ENCODE data around the gene PAMR1. TPM values are rescaled to one million over a fixed set of nuclear protein-coding genes. Genes with fewer than 3 reads are reported as not detected.

PAMR1 gene
- total RNA-seq, 4 donors from 2014 or later: 13.3 to 25.8 (median 14.6) TPM

GRCh38 chr11:35491231-35491871 is 34.1 kb downstream of the PAMR1 start:
- Histone ChIP-seq H3K4me1 (no peaks in the 10 kb centered on the region), H3K4me3 (no peak overlapping the region), H3K9me3 (no peaks in the 10 kb centered on the region), H3K27ac (no peak overlapping the region), H3K36me3 (no peaks in the 10 kb centered on the region), H3K27me3 (no peaks in the 10 kb centered on the region)
- WGBS: 72% methylated on average over 4 of the region's 4 CpGs
- no peak for DNase-seq (ENCODE audit: low spot score in 2 of 2)
- no peak for TF ChIP-seq POLR2A (IDR thresholded peaks at IDR 0.05)
- no peak for TF ChIP-seq POLR2AphosphoS5 (IDR thresholded peaks at IDR 0.05)
- no peak for TF ChIP-seq EP300 (IDR thresholded peaks at IDR 0.05)
- TF ChIP-seq CTCF (IDR thresholded peaks at IDR 0.05): no peak

- no peaks in the 10 kb centered on the region for H3K27me3 ChIP-seq
- DNase-seq (ENCODE audit: low spot score in 2 of 2): no peak
- WGBS: 33% methylated on average over 1 of the region's 1 CpG
These were observed 37.3 kb downstream of the PAMR1 start for GRCh38 chr11:35488117-35488516.

GRCh38 chr11:35487532-35488078 is 37.8 kb downstream of the PAMR1 start:
- Histone ChIP-seq H3K4me3 (no peak overlapping the region), H3K36me3 (no peaks in the 10 kb centered on the region), H3K4me1 (no peaks in the 10 kb centered on the region), H3K27me3 (no peaks in the 10 kb centered on the region), H3K27ac (no peak overlapping the region), H3K9me3 (no peaks in the 10 kb centered on the region)
- 51% methylated on average over 6 of the region's 6 CpGs for WGBS
- TF ChIP-seq POLR2AphosphoS5 (IDR thresholded peaks at IDR 0.05) (no peak), EP300 (IDR thresholded peaks at IDR 0.05) (no peak), CTCF (IDR thresholded peaks at IDR 0.05) (no peak), POLR2A (IDR thresholded peaks at IDR 0.05) (no peak)
- no peak for DNase-seq (ENCODE audit: low spot score in 2 of 2)

More at GRCh38 chr11:35488117-35488516, 37.3 kb downstream of the PAMR1 start:
- H3K4me1 ChIP-seq: no peaks in the 10 kb centered on the region
- TF ChIP-seq POLR2A (IDR thresholded peaks at IDR 0.05): no peak
- no peak for TF ChIP-seq POLR2AphosphoS5 (IDR thresholded peaks at IDR 0.05)
- TF ChIP-seq CTCF (IDR thresholded peaks at IDR 0.05): no peak
- no peak for TF ChIP-seq EP300 (IDR thresholded peaks at IDR 0.05)
- H3K4me3 ChIP-seq: no peak overlapping the region
- no peaks in the 10 kb centered on the region for H3K9me3 ChIP-seq
- H3K36me3 ChIP-seq: no peaks in the 10 kb centered on the region
- H3K27ac ChIP-seq: no peak overlapping the region

- H3K4me1 ChIP-seq: no peaks in the 10 kb centered on the region
- H3K9me3 ChIP-seq: no peaks in the 10 kb centered on the region
- no peak for DNase-seq (ENCODE audit: low spot score in 2 of 2)
- 100% methylated on average over 2 of the region's 2 CpGs for WGBS
- TF ChIP-seq POLR2A (IDR thresholded peaks at IDR 0.05) (no peak), EP300 (IDR thresholded peaks at IDR 0.05) (no peak), POLR2AphosphoS5 (IDR thresholded peaks at IDR 0.05) (no peak), CTCF (IDR thresholded peaks at IDR 0.05) (no peak)
- H3K4me3 ChIP-seq: no peak overlapping the region
- H3K27me3 ChIP-seq: no peaks in the 10 kb centered on the region
- H3K27ac ChIP-seq: no peak overlapping the region
- H3K36me3 ChIP-seq: no peaks in the 10 kb centered on the region
These were observed 38.5 kb downstream of the PAMR1 start for GRCh38 chr11:35486934-35487333.

- 82% methylated on average over 2 of the region's 2 CpGs for WGBS
- H3K36me3 ChIP-seq: no peaks in the 10 kb centered on the region
- H3K9me3 ChIP-seq: no peaks in the 10 kb centered on the region
- no peak overlapping the region for H3K27ac ChIP-seq
- H3K4me3 ChIP-seq: no peak overlapping the region
- DNase-seq (ENCODE audit: low spot score in 2 of 2): no peak
- no peaks in the 10 kb centered on the region for H3K27me3 ChIP-seq
- H3K4me1 ChIP-seq: no peaks in the 10 kb centered on the region
- no peak for TF ChIP-seq POLR2AphosphoS5 (IDR thresholded peaks at IDR 0.05)
- TF ChIP-seq POLR2A (IDR thresholded peaks at IDR 0.05): no peak
- no peak for TF ChIP-seq EP300 (IDR thresholded peaks at IDR 0.05)
- no peak for TF ChIP-seq CTCF (IDR thresholded peaks at IDR 0.05)
These were observed 39.0 kb downstream of the PAMR1 start for GRCh38 chr11:35486446-35486845.
